ENCODE measurements around the gene ACHE. TPM values are rescaled to one million over a fixed set of nuclear protein-coding genes. Genes with fewer than 3 reads are reported as not detected.

ACHE gene
- total and polyA plus RNA-seq, 2 experiments from 2014 or later: not detected

DNA sequence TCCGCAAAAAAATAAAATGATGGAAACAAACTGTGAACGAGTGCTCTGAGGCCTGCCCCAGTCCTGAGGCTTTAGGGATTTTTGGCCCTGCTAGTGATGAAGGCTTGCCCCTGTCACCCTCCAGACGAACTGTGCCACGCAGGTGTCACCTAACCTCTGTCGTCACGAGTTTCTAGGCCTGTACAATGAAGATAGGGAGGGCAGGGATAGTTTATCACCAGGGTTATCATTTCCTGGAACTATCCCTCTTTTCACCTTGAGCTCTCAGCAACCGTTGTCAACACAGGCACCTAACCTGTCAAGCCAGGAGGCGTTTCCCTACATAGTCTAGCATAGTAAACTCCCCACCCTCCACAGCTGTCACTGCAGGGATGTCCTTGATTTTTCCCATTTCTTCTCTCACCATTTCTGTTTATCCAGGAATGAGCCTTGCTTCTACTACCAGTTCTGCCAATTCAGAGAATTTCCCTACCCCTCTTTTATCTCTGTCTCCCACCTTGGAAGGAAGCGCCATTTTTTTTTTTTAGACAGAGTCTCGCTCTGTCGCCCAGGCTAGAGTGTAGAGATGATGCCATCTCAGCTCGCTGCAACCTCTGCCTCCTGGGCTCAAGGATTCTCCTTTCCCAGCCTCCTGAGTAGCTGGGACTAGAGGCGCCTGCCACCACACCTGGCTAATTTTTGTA, 2.2 kb upstream of the ACHE start:
- H3K4me3 ChIP-seq: no peak overlapping the region
- no peak overlapping the region for H2AFZ ChIP-seq
- no peaks in the 10 kb centered on the region for H3K9me3 ChIP-seq (ENCODE audit: low read depth)
- H3K9me2 ChIP-seq (ENCODE audit: insufficient read depth): no peaks in the 10 kb centered on the region
- WGBS, 2 experiments (ENCODE audit: low coverage in 1 of 2, low lambda C conversion rate in 2 of 2, missing lambda C conversion rate in 2 of 2): 58 to 61% methylated on average over 13 of the region's 13 CpGs
- TF ChIP-seq EZH2 (IDR thresholded peaks at IDR 0.05; ENCODE audit: insufficient read depth, poor library complexity, severe bottlenecking) (no peak), EZH2phosphoT487 (IDR thresholded peaks at IDR 0.05; ENCODE audit: insufficient read depth, low read depth) (no peak)
- no peaks in the 10 kb centered on the region for H3K79me2 ChIP-seq (ENCODE audit: insufficient read depth)
- in situ Hi-C loops (cut with MboI): no loop called here
- peaks cover 39% of the 10 kb centered on the region for H3K27me3 ChIP-seq (replicated peaks; ENCODE audit: insufficient read depth)
- H4K20me1 ChIP-seq (ENCODE audit: insufficient read depth): no peaks in the 10 kb centered on the region
- H3K27ac ChIP-seq: no peak overlapping the region
- no peaks in the 10 kb centered on the region for H3K36me3 ChIP-seq (ENCODE audit: low read depth)
- H3K4me2 ChIP-seq (ENCODE audit: unreplicated experiment): no peak overlapping the region
- no peak for DNase-seq
- no peaks in the 10 kb centered on the region for H3K4me1 ChIP-seq (ENCODE audit: insufficient read depth)
- no peak overlapping the region for H3K9ac ChIP-seq
- H3F3A ChIP-seq (ENCODE audit: insufficient read depth): no peaks in the 10 kb centered on the region

DNA sequence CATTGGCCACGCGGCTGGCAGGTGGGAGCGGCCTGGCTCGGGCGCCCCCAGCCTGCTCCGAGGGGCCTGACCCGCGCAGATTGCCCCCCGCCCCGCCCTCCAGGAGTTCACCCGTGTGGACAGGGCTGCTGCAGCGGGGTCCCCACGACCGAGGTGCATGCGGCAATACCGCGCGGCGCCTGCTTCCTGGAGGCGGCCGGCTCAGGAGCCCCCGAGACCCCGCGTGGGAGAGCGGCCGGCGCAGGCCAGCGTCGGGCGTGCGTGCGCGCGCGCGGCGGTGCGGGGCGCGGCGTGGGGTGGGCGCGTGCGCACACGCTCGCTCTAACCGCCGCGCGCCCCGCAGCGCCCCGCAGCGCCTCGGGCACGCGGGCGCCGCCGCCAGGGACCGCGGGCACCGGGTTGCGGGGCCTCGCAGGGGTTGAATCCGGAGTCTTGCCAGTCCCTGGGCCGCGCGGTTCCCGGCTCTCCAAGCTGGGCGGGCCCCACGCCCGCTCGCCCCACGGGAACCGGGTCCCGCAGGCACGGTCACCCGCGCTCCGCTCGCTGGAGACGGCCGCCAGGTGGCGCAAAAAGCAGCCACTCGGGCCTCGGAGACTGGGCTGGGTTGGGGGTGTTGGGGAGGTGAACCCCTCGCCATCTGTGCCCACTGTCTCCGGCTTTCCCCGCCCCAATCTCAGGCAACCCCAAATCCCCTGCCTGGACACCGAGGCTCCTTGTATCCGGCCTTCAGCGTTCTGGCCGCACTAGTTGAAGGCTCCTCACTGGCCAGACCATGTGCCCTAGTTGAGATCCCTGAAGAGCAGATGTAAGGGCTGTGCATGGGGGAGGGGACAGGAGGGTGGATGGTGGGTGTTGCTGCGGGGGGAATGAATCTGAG, 1.3 kb upstream of the ACHE start:
- H3K79me2 ChIP-seq (ENCODE audit: insufficient read depth): no peaks in the 10 kb centered on the region
- H3K4me1 ChIP-seq (ENCODE audit: insufficient read depth): no peaks in the 10 kb centered on the region
- no peaks in the 10 kb centered on the region for H3F3A ChIP-seq (ENCODE audit: insufficient read depth)
- no peak overlapping the region for H3K27ac ChIP-seq
- H3K27me3 ChIP-seq (replicated peaks; ENCODE audit: insufficient read depth): peaks cover 39% of the 10 kb centered on the region
- in situ Hi-C loops (cut with MboI): no loop called here
- peak; percentile 55 for DNase-seq
- peak overlapping the region; percentile 41; the same call in 1 of the 2 replicates for H3K4me3 ChIP-seq
- peak overlapping the region; percentile 42 for H3K4me2 ChIP-seq (ENCODE audit: unreplicated experiment)
- WGBS, 2 experiments (ENCODE audit: low coverage in 1 of 2, low lambda C conversion rate in 2 of 2, missing lambda C conversion rate in 2 of 2): 2% methylated on average over 55 to 80 of the region's 95 CpGs
- H3K36me3 ChIP-seq (ENCODE audit: low read depth): no peaks in the 10 kb centered on the region
- TF ChIP-seq EZH2phosphoT487 (IDR thresholded peaks at IDR 0.05; ENCODE audit: insufficient read depth, low read depth) (no peak), EZH2 (IDR thresholded peaks at IDR 0.05; ENCODE audit: insufficient read depth, poor library complexity, severe bottlenecking) (no peak)
- H2AFZ ChIP-seq: no peak overlapping the region
- no peaks in the 10 kb centered on the region for H3K9me2 ChIP-seq (ENCODE audit: insufficient read depth)
- H4K20me1 ChIP-seq (ENCODE audit: insufficient read depth): no peaks in the 10 kb centered on the region
- no peak overlapping the region for H3K9ac ChIP-seq
- H3K9me3 ChIP-seq (ENCODE audit: low read depth): no peaks in the 10 kb centered on the region

GRCh38 chr7:100895956-100896731, 456 bp upstream of the ACHE start:
- H3K4me1 ChIP-seq (ENCODE audit: insufficient read depth): no peaks in the 10 kb centered on the region
- H3K27me3 ChIP-seq (replicated peaks; ENCODE audit: insufficient read depth): peaks cover 39% of the 10 kb centered on the region
- no peak overlapping the region for H3K9ac ChIP-seq
- no peaks in the 10 kb centered on the region for H3K9me3 ChIP-seq (ENCODE audit: low read depth)
- no peak overlapping the region for H3K4me3 ChIP-seq
- no peak overlapping the region for H3K4me2 ChIP-seq (ENCODE audit: unreplicated experiment)
- peak; percentile 93 for TF ChIP-seq EZH2 (IDR thresholded peaks at IDR 0.05; ENCODE audit: insufficient read depth, poor library complexity, severe bottlenecking)
- peak; percentile 83; the same call in 1 of the 2 replicates for TF ChIP-seq EZH2phosphoT487 (IDR thresholded peaks at IDR 0.05; ENCODE audit: insufficient read depth, low read depth)
- no peaks in the 10 kb centered on the region for H3K36me3 ChIP-seq (ENCODE audit: low read depth)
- no peaks in the 10 kb centered on the region for H3K79me2 ChIP-seq (ENCODE audit: insufficient read depth)
- 4% methylated on average over 40 to 52 of the region's 54 CpGs for WGBS, 2 experiments (ENCODE audit: low coverage in 1 of 2, low lambda C conversion rate in 2 of 2, missing lambda C conversion rate in 2 of 2)
- in situ Hi-C loops (cut with MboI): no loop called here
- no peak overlapping the region for H3K27ac ChIP-seq
- H4K20me1 ChIP-seq (ENCODE audit: insufficient read depth): no peaks in the 10 kb centered on the region
- no peak overlapping the region for H2AFZ ChIP-seq
- no peaks in the 10 kb centered on the region for H3K9me2 ChIP-seq (ENCODE audit: insufficient read depth)
- H3F3A ChIP-seq (ENCODE audit: insufficient read depth): 0 out of 2 replicates have a peak, but pooled peaks cover 5% of the 10 kb centered on the region
- no peak for DNase-seq
